CMK (cell line): ENCODE data around the gene HMGA1.

Experiments
- DNase-seq: peaks from one replicate; pipeline ENCODE4 v3.0.0-alpha.2; 2010; ENCODE audit warnings: low read depth

Gene HMGA1

GRCh38 chr6:34236443-34237315 is at the start of gene HMGA1:
Gene HMGA1 (plus strand): TSS chr6:34236873. CDS start chr6:34240781, 3,908 bp downstream.
- peak; percentile 83 for DNase-seq

- DNase-seq, result peak; percentile 33
Measured at GRCh38 chr6:34189806-34190503, 46.7 kb upstream of the HMGA1 start.

- no peak for DNase-seq
Measured at GRCh38 chr6:34190504-34191122, 46.1 kb upstream of the HMGA1 start.

DNA sequence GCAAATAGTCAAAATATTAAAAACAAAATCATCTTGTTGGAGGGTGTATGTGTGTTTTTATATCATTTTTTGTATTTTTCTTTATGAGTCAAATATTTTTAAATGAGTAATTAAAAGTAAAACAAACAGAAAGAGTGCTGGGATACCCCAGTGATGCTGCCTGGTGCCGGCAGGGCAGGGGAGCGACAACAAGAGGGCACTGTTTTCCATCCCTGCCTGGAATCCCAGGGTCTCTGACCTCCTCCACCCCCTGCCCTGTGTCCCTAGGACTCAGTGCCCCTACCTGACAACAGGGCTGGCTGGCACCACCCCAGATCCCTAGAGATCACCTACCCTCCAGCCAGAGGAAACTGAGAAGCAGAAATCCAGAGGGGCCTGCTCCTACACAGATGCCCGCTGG is 41.9 kb upstream of the HMGA1 start:
- DNase-seq, result no peak

DNA sequence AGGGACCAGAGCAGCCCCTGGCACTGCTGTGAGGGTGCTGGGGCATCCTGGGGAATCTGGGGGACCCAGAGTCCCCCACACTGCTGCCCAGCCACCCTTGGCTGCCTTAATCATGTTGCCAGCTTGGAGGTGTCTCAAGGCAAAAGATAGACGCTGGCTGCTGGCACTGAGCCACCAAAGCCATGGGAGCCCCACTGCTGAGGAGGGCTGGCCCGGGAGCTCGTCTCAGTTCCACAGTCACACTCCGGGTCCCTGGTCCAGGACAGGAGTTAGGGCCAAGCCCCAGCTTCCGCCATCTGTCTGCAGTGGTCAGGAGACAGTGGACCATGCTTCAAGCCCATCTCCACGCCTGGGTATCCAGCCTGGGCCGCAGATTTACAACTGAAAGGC is 41.0 kb upstream of the HMGA1 start:
- no peak for DNase-seq

GRCh38 chr6:34196116-34196832 is 40.4 kb upstream of the HMGA1 start:
- DNase-seq, result peak; percentile 73

DNA sequence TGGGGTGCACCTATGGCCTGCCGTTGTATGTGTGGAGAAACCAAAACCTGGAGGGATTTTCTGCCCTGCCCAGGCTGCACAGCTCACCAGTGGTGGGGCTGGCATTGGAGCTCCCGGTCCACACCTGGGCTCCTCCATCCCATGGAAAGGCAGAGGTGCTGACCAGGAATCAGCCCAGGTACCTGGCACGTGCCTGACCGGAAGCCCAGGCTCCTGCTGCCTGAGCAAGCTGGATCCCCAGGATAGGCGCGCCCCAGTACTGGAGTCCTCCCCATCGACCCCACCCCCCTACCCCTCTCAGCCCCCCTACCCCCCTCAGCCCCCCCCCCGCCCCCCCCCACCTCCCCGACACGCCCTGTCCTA is 39.9 kb upstream of the HMGA1 start:
- no peak for DNase-seq

DNA sequence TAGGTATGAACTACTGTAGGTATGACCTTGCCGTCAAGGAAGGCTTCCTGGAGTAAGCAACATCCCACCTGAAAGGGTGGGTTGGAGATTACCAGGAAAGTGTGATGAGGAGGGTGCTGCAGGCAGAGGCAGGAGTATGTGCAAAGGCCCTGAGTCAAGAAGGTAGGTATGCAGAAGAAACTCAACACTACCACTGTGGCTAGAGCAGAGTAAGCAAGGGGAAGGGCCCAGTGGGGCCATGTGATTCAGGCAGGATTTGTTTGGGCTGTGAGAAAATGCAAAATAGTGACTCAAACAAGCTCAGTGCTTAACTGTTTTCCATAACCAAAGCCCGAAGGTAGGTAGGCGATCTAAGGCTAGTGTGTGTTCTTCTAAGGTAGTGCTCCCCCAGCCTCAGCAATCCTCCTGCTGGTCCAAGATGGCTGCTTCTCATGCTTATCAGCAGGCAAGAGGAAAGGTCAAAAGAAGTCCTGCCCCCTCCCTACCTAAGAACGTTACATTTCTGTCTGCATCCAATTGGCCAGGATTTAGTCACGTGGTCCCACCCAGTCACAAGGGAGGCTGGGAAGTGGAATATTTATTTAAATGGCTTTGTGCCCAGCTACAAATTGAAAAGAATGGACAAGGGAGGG is 36.2 kb upstream of the HMGA1 start:
- no peak for DNase-seq

- DNase-seq, result no peak
Measured at GRCh38 chr6:34201455-34202107, 35.1 kb upstream of the HMGA1 start.

- DNase-seq, result no peak
Measured at GRCh38 chr6:34202329-34203201, 34.1 kb upstream of the HMGA1 start.

DNA sequence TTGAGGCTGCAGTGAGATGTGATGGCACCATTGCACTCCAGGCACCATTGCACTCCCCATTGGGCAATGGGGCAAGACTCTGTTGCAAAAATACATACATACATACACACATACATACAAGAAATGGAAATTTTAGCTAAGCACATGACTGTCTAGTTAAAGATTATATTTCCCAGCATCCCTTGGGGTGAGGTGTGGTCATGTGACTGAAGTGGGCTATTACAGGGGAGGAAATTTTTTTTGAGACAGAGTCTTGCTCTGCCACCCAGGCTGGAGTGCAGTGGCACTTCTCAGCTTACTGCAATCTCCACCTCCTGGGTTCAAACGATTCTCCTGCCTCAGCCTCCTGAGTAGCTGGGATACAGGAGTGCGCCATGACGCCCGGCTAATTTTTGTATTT is 32.0 kb upstream of the HMGA1 start:
- no peak for DNase-seq

GRCh38 chr6:34205466-34205865 is 31.2 kb upstream of the HMGA1 start:
- DNase-seq, result no peak

- DNase-seq, result no peak
Measured at GRCh38 chr6:34205916-34206315, 30.8 kb upstream of the HMGA1 start.

DNA sequence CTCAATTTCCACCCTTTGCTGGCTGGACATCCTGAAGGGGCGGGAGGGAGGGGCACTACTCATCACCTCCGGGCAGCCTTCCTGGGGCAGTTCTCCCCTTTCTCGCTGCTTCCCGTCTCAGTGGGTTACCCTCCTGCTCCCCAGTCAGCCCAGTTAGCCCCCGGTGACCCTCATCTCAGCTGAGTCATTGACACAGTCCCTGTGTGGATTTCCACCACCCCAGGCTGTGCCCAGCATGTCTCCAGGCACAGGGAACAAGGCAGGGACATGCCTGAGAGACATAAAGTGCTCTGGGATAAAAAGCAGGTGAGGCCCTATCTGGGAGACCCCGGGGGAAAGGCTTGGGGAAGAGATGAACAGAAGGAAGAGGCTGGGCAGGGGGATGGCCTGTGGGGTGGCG is 29.9 kb upstream of the HMGA1 start:
- DNase-seq, result no peak

- no peak for DNase-seq
Measured at GRCh38 chr6:34207695-34208443, 28.8 kb upstream of the HMGA1 start.

DNA sequence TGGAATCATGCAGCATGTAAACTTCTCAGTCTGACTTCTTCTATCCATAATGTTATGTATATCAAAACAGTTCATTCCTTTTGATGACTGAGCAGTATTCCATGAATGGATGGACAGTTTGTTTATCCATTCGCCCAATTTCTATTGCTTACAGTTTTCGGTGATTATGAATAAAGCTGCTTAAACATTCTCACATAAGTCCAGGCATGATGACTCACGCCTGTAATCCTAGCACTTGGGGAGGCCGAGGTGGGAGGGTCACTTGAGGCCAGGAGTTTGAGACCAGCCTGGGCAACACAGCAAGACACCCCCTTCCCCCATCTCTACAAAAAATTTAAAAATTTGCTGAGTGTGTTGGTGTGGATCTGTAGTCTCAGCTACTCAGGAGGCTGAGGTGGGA is 22.9 kb upstream of the HMGA1 start:
- no peak for DNase-seq

- DNase-seq, result no peak
Measured at GRCh38 chr6:34218691-34219090, 18.0 kb upstream of the HMGA1 start.

DNA sequence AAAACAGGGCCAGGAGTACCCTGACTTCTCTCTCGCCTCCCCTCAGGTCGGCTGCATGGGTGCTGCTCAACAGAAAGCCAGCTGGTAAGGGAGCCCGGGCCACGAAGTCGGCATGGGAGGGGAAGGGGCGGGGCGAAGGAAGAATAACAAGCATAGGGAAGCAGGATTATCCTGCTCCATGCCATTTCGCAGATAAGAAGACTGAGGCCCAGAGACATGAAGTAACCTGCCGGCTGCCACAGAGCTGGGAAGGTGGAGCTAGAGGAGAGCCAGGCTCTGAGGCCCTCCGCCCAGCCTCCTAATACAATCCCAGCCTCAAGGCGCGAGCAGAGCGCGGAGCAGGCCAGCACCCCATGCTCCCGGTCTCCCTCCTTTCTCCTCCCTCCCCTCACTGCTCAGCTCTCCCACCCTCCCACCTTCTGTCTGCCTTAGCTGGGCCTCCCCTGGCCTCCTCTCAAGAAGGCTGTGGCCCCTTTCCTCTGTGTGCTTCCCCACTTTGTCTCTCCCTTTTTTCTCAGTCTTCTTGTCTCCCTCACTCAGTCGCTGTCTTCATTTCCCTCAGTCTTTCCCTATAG is 13.2 kb upstream of the HMGA1 start:
- DNase-seq, result no peak
